Loucy (cell line): ENCODE data around the gene KIRREL1.

Experiments
- H2AFZ ChIP-seq: fragments of 200-600 bp; sonication (generic); 2 replicates; pipeline ENCODE4 v1.6.0; 2016; ENCODE audit warnings: antibody characterized with exemption, mild to moderate bottlenecking, low read length, moderate library complexity
- H3F3A ChIP-seq: fragments of 200-600 bp; 2 replicates; pipeline ENCODE4 v1.6.0; 2016; ENCODE audit warnings: antibody characterized with exemption, low read depth, mild to moderate bottlenecking
- H3K27me3 ChIP-seq: fragments of 200-600 bp; sonication (generic); 2 replicates; pipeline ENCODE4 v1.6.1; 2014; ENCODE audit warnings: low read length, mild to moderate bottlenecking; ENCODE audit not compliant: insufficient read depth, poor library complexity, severe bottlenecking
- H3K36me3 ChIP-seq: fragments of 200-600 bp; sonication (generic); 2 replicates; pipeline ENCODE4 v1.6.1; 2016; ENCODE audit warnings: low read length; ENCODE audit not compliant: insufficient read depth
- H3K4me1 ChIP-seq: fragments of 200-600 bp; sonication (generic); 2 replicates; pipeline ENCODE4 v1.5.1; 2014; ENCODE audit warnings: low read length, mild to moderate bottlenecking; ENCODE audit not compliant: insufficient read depth, poor library complexity, severe bottlenecking
- H3K4me2 ChIP-seq: fragments of 200-600 bp; sonication (generic); 2 replicates; pipeline ENCODE4 v1.6.0; 2014; ENCODE audit warnings: antibody characterized with exemption, low read length, low read depth, mild to moderate bottlenecking; ENCODE audit not compliant: poor library complexity, severe bottlenecking
- H3K4me3 ChIP-seq: fragments of 200-600 bp; sonication (generic); 2 replicates; pipeline ENCODE4 v1.5.1; 2014; ENCODE audit warnings: low read length, mild to moderate bottlenecking, mixed read lengths; ENCODE audit not compliant: poor library complexity, severe bottlenecking
- H3K79me2 ChIP-seq: fragments of 200-600 bp; sonication (generic); 2 replicates; pipeline ENCODE4 v1.6.1; 2014; ENCODE audit warnings: low read length; ENCODE audit not compliant: insufficient read depth
- H3K9ac ChIP-seq: fragments of 200-600 bp; sonication (generic); 2 replicates; pipeline ENCODE4 v1.6.0; 2014; ENCODE audit warnings: mild to moderate bottlenecking, low read depth, low read length, moderate library complexity; ENCODE audit not compliant: poor library complexity, severe bottlenecking
- H3K9me2 ChIP-seq: fragments of 200-600 bp; sonication (generic); replicated peaks from 2 replicates; pipeline ENCODE4 v1.6.1; 2016; ENCODE audit warnings: low read depth, low read length, mixed read lengths
- H3K9me3 ChIP-seq: fragments of 200-600 bp; sonication (generic); 2 replicates; pipeline ENCODE4 v1.6.1; 2014; ENCODE audit warnings: mild to moderate bottlenecking, antibody characterized with exemption, low read length, low read depth; ENCODE audit not compliant: insufficient read depth
- H4K20me1 ChIP-seq: fragments of 200-600 bp; sonication (generic); 2 replicates; pipeline ENCODE4 v1.6.0; 2014; ENCODE audit warnings: antibody characterized with exemption, low read length, mild to moderate bottlenecking; ENCODE audit not compliant: insufficient read depth, poor library complexity, severe bottlenecking
- CTCF ChIP-seq: fragments of 200-600 bp; sonication (generic); conservative IDR thresholded peaks from 2 replicates; pipeline ENCODE4 v1.5.1; 2014; ENCODE audit warnings: mild to moderate bottlenecking, antibody characterized with exemption, low read length
- EZH2phosphoT487 ChIP-seq: fragments of 200-600 bp; IDR thresholded peaks from 2 replicates; pipeline ENCODE4 v1.6.1; 2018; ENCODE audit warnings: antibody characterized with exemption, mild to moderate bottlenecking, moderate library complexity, borderline replicate concordance

The KIRREL1 gene

GRCh38 chr1:157949074-157949354 lies 44.4 kb upstream of the KIRREL1 start:
- H4K20me1 ChIP-seq, result no peaks in the 10 kb centered on the region
- no peak overlapping the region for H3K4me2 ChIP-seq
- no peak overlapping the region for H3K4me3 ChIP-seq
- no peak overlapping the region for H2AFZ ChIP-seq
- no peaks in the 10 kb centered on the region for H3F3A ChIP-seq
- no peaks in the 10 kb centered on the region for H3K9me3 ChIP-seq
- H3K36me3 ChIP-seq, result no peaks in the 10 kb centered on the region
- H3K27me3 ChIP-seq, result no peaks in the 10 kb centered on the region
- H3K4me1 ChIP-seq, result no peaks in the 10 kb centered on the region
- H3K9me2 ChIP-seq, result no peaks in the 10 kb centered on the region
- no peaks in the 10 kb centered on the region for H3K79me2 ChIP-seq
- no peak overlapping the region for H3K9ac ChIP-seq
- TF ChIP-seq CTCF (no peak), EZH2phosphoT487 (no peak)

- Histone ChIP-seq H4K20me1 (no peaks in the 10 kb centered on the region), H2AFZ (no peak overlapping the region), H3K27me3 (no peaks in the 10 kb centered on the region), H3K9me3 (no peaks in the 10 kb centered on the region), H3K4me3 (no peak overlapping the region), H3K4me2 (no peak overlapping the region), H3K79me2 (no peaks in the 10 kb centered on the region), H3F3A (no peaks in the 10 kb centered on the region), H3K9ac (no peak overlapping the region), H3K36me3 (no peaks in the 10 kb centered on the region), H3K9me2 (no peaks in the 10 kb centered on the region), H3K4me1 (no peaks in the 10 kb centered on the region)
- TF ChIP-seq EZH2phosphoT487 (no peak), CTCF (no peak)
Measured at GRCh38 chr1:157951230-157951629, 42.2 kb upstream of the KIRREL1 start.

DNA sequence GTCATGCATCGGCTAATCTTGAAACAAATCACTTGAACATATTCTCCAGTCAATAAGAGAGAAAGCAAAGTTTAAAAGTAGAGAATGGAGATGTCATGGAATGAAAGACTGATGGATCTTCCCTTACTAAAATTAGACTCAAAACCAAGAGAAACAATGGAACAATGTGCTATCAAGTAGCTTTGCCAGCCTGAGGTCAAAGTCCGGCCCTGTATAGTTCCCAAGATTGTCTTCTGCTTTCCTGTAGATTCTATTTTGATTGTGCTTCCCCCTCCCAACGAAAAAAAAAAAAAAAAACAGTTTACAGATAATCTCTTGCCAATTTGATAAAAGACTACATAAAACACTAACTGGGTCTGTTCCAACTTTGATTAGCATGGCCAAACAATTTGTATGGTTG lies 40.8 kb upstream of the KIRREL1 start:
- TF ChIP-seq CTCF, result no peak
- TF ChIP-seq EZH2phosphoT487, result no peak
- Histone ChIP-seq H3K79me2 (no peaks in the 10 kb centered on the region), H3K9me3 (no peaks in the 10 kb centered on the region), H4K20me1 (no peaks in the 10 kb centered on the region), H2AFZ (no peak overlapping the region), H3K4me2 (no peak overlapping the region), H3K9ac (no peak overlapping the region), H3F3A (no peaks in the 10 kb centered on the region), H3K9me2 (no peaks in the 10 kb centered on the region), H3K36me3 (no peaks in the 10 kb centered on the region), H3K4me3 (no peak overlapping the region), H3K27me3 (no peaks in the 10 kb centered on the region), H3K4me1 (no peaks in the 10 kb centered on the region)
